ENCODE results near the gene BIN1. TPM values are rescaled to one million over a fixed set of nuclear protein-coding genes. Genes with fewer than 3 reads are reported as not detected.
A peak's percentile ranks its signal among the peaks of the same experiment; 100 is the strongest.

BIN1 gene
- total RNA-seq, 1 donor from 2014 or later: 11.8 TPM

DNA sequence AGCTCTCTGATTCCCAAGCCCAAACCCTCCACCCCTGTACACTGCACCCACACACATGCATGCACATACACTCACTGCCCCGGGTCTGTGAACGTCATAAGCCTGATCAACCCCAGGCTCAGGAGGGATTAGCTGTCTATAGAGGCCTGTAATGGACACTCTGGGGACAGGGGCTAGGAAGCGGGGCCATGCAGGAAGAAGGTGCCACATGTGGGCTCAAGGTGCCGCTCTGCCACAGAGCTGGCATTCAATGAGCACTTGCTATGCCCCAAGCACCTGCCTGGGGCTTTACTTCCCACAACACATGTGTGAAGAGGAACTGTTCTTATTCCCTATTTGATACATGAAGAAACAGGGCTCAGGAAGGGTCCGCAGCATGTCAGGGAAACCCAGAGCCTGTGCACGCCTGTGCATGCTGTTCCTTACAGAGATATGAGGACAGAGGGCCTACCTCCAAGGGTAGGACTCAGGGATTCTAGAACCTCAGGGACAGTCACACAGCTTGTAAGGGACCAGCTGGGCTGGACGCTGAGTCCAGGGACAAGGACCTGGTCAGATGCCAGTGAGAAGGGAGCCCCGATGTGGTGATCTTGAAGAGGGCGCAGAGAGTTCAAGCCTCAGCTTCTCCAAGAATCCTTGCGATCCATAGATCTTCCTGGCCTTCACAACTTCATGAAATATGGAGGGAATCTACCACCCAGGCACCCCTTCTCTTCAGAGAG, 5.0 kb downstream of the BIN1 start:
- Histone ChIP-seq H3K27me3 (ENCODE audit: control insufficient read depth, insufficient read depth, low read length) (no peaks in the 10 kb centered on the region), H3K4me3 (ENCODE audit: low read depth, low read length) (no peak overlapping the region), H3K36me3 (ENCODE audit: control insufficient read depth, insufficient read depth, low read length) (no peaks in the 10 kb centered on the region)
- TF ChIP-seq, protein P1, sequence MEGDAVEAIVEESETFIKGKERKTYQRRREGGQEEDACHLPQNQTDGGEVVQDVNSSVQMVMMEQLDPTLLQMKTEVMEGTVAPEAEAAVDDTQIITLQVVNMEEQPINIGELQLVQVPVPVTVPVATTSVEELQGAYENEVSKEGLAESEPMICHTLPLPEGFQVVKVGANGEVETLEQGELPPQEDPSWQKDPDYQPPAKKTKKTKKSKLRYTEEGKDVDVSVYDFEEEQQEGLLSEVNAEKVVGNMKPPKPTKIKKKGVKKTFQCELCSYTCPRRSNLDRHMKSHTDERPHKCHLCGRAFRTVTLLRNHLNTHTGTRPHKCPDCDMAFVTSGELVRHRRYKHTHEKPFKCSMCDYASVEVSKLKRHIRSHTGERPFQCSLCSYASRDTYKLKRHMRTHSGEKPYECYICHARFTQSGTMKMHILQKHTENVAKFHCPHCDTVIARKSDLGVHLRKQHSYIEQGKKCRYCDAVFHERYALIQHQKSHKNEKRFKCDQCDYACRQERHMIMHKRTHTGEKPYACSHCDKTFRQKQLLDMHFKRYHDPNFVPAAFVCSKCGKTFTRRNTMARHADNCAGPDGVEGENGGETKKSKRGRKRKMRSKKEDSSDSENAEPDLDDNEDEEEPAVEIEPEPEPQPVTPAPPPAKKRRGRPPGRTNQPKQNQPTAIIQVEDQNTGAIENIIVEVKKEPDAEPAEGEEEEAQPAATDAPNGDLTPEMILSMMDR (IDR thresholded peaks at IDR 0.05; ENCODE audit: insufficient read depth, low read length, severe bottlenecking): no peak
- DNase-seq (ENCODE audit: low read depth): no peak
- no peak for FAIRE-seq

DNA sequence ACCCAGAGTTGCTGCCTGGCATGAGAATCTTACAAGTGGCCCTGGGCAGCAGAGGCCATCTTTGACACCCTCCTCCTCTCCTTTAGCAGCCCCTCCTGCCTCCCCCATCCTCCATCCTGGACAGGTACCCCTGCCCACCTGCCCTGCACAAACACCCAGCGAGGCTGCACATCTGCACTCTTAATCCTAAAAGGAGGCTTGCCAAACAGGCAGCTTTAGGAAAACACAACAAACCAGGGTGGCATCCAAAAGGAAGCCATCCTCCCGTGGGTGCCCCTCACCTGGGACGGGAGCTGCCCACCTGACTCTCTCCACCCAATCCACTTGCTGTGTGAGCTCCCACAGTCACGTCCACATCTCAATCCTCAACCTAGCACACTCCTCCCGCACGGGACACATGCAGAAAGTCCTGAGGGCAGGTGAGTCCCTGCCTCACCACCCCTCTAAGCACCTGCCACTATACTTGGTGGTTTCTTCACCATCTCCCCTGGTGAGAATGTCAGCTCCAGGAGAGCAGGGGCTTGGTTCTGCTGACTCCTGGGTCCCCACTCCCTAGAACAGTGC, 5.8 kb downstream of the BIN1 start:
- DNase-seq (ENCODE audit: low read depth) (no peak), FAIRE-seq (no peak)
- Histone ChIP-seq H3K27me3 (ENCODE audit: control insufficient read depth, insufficient read depth, low read length) (peaks cover 1% of the 10 kb centered on the region), H3K36me3 (ENCODE audit: control insufficient read depth, insufficient read depth, low read length) (no peaks in the 10 kb centered on the region), H3K4me3 (ENCODE audit: low read depth, low read length) (no peak overlapping the region)
- TF ChIP-seq, protein P1 (IDR thresholded peaks at IDR 0.05; ENCODE audit: insufficient read depth, low read length, severe bottlenecking): no peak

DNA sequence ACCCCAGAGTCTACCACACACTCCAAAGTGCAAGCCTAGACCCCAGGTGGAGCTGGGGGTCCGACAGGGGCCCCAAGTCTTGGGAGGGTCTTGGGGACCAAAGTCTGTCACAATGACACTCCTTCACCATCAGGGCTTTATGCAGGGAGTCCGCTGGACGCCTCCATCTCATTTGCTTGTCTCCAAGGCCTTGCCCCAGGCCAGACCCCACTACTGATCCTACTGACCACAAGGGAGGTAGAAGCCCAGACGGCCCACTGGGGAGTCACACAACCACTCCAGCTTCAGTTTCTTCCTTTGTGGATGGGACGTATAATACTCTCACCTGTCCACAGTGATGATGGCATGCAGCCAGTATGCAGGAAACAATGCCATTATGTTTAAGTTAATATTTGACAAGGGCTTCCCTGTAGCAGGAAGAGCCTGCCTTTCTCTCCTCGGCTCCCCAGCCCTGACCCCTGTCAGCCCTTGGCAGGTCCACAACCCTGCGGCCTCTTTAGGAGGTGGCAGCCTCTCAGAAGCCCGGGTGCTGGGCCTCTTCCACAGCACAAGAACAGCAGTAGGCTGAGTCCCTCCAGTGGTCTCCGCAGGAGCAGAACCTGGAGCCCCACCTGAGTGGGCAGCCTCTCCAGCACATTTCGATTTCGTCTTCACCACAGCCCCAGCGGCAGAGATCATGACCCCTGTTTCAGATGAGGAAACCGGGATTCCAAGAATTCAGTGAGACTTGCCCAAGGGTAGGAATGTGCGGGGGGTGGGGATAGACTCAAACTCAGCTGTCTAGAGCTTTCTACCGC, 6.5 kb downstream of the BIN1 start:
- H3K36me3 ChIP-seq (ENCODE audit: control insufficient read depth, insufficient read depth, low read length): no peaks in the 10 kb centered on the region
- no peak overlapping the region for H3K4me3 ChIP-seq (ENCODE audit: low read depth, low read length)
- TF ChIP-seq, protein P1 (IDR thresholded peaks at IDR 0.05; ENCODE audit: insufficient read depth, low read length, severe bottlenecking): no peak
- DNase-seq (ENCODE audit: low read depth): peak; percentile 17
- peaks cover 1% of the 10 kb centered on the region for H3K27me3 ChIP-seq (ENCODE audit: control insufficient read depth, insufficient read depth, low read length)
- no peak for FAIRE-seq

DNA sequence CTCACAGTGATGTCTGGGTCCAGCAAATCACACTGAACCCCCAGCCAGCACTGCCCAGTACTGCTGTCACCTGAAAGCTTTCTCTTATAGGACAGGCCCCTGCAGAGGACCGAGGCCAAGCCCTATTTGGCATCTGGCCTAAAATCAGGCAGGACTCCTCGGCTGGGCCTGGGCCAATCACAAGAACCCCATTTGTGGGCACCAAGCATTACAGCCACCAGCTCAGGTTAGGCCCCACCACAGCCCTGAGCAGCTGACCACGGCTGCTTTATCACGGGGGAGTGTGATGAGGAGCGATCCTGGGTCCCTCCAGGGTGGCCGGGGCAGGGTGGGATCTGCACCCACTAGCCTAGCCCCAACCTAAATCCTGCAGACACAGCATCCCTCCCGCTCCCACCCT, 8.2 kb downstream of the BIN1 start:
- peaks cover 1% of the 10 kb centered on the region for H3K27me3 ChIP-seq (ENCODE audit: control insufficient read depth, insufficient read depth, low read length)
- DNase-seq (ENCODE audit: low read depth) (no peak), FAIRE-seq (no peak)
- no peaks in the 10 kb centered on the region for H3K36me3 ChIP-seq (ENCODE audit: control insufficient read depth, insufficient read depth, low read length)
- TF ChIP-seq, protein P1 (IDR thresholded peaks at IDR 0.05; ENCODE audit: insufficient read depth, low read length, severe bottlenecking): no peak
- no peak overlapping the region for H3K4me3 ChIP-seq (ENCODE audit: low read depth, low read length)

GRCh38 chr2:127097841-127098651, 8.9 kb downstream of the BIN1 start:
- DNase-seq (ENCODE audit: low read depth) (no peak), FAIRE-seq (peak; percentile 28)
- Histone ChIP-seq H3K4me3 (ENCODE audit: low read depth, low read length) (no peak overlapping the region), H3K36me3 (ENCODE audit: control insufficient read depth, insufficient read depth, low read length) (no peaks in the 10 kb centered on the region), H3K27me3 (ENCODE audit: control insufficient read depth, insufficient read depth, low read length) (peaks cover 1% of the 10 kb centered on the region)
- TF ChIP-seq, protein P1 (IDR thresholded peaks at IDR 0.05; ENCODE audit: insufficient read depth, low read length, severe bottlenecking): no peak

Measured in bronchial epithelial cell (primary cell).